Activated CD4-positive, alpha-beta T cell treated with anti-CD3 and anti-CD28 coated beads, Interleukin-2, amount 50 U/mL, for 16 hours (primary cell): ENCODE data around the gene GOLGA1.

Experiments
- DNase-seq: peaks from one replicate; pipeline ENCODE4 v3.0.0-alpha.2; 2020

Gene GOLGA1

GRCh38 chr9:124831642-124832364 is 109.1 kb downstream of the GOLGA1 start:
- DNase-seq, result no peak

DNA sequence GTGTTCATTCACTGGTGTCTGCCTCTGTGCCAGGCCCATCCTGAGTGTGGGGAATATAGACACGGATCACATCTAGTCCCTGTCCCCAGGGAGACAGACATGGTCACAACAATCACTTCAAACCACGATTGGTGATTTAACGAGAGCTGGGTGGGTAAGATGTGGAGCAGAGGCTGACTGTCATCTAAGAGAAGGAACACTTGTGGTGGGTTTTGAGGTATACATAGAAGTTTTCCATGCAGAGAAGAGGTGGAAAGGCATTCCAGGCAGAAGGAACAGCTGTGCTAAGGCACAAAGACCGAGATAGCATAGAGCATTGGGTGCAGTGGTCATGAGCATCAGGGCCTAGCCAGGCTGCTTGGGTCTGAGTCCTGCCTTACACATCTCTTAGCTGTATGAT is 110.3 kb downstream of the GOLGA1 start:
- no peak for DNase-seq

DNA sequence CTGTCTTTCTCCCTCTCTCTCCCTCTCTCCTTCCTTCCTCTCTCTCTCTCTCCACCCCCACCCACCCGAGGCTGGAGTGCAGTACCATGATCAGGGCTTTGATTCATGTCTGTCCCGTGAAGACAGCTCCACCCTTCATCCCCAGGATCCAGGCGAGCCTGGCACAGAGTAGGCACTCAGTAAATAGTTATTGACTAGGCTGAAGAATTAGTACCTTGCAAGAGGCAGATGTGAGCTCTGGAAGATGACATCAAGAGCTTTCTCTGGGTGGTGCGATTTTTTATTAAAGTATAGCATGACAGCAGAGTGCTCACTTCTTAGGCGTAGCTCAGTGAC is 111.6 kb downstream of the GOLGA1 start:
- DNase-seq, result no peak

DNA sequence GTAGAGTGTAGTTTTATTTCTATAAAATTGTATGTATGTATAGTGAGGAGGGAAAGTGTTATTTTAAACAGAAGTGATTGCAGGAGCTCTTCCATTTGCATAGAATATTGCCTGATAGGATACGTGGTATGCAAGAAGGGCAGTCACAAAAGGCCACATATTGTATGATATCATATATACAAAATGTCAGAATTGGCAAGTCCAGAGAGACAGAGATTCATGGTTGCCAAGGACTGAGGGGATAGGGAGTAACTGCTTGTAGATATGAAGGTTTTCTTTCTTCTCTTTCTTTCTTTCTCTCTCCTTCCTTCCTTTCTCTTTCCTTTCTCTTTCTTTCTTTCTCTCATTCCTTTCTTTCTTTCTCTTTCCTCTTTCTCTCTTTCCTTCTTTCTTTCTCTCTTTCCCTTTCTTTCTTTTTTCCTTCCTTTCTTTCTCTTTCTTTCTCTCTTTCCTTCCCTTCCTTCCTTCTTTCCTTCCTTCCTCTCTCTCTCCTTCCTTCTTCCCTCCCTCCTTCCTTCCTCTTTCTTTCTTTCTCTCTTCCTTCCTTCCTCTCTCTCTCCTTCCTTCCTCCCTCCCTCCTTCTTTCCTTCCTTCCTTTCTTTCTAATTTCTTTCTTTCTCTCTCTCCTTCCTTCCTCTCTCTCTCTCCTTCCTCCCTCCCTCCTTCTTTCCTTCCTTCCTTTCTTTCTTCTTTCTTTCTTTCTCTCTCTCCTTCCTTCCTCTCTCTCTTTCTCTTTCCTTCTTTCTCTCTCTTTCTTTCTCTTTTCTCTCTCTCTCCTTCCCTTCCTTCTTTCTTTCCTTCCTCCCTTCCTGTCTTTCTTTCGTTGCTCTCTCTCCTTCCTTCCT is 112.2 kb downstream of the GOLGA1 start:
- DNase-seq, result no peak
